H1 (cell line): Measurements from ENCODE around the gene TCEA2. TPM values are rescaled to one million over a fixed set of nuclear protein-coding genes. Genes with fewer than 3 reads are reported as not detected.
A peak's percentile ranks its signal among the peaks of the same experiment; 100 is the strongest.

Experiments
- CTCF ChIA-PET: fragments of 300-600 bp; sonication (Branson Sonifier 250); formaldehyde crosslinking; loops from one replicate; lab custom pipeline; 2021; ENCODE audit not compliant: partially characterized antibody; lab: Charles Lee
- POLR2A ChIA-PET: fragments of 300-600 bp; sonication (Branson Sonifier 250); formaldehyde crosslinking; loops from one replicate; lab custom pipeline; 2021; ENCODE audit warnings: inconsistent platforms; ENCODE audit not compliant: partially characterized antibody; lab: Charles Lee
- DNase-seq, 2 experiments: peaks; one replicate each; pipeline versions ENCODE4 v3.0.0 to v3.0.0-alpha.2; 2010 to 2022; ENCODE audit warnings: low spot score in 2 of 2, low read depth in 1 of 2, mixed read lengths in 1 of 2
- FAIRE-seq: peaks from 2 replicates; lab custom pipeline; 2011; peaks lifted over from hg19 to GRCh38; lab: Jason Lieb, UNC
- H2AFZ ChIP-seq: 2 replicates; pipeline ENCODE4 v1.8.1; 2012; ENCODE audit warnings: low read length, inconsistent platforms
- H2AK5ac ChIP-seq: 2 replicates; pipeline ENCODE4 v1.6.1; 2013; ENCODE audit warnings: low read depth, low read length
- H2BK120ac ChIP-seq: replicated peaks from 2 replicates; pipeline ENCODE3; 2013; ENCODE audit warnings: low read depth, low read length, inconsistent platforms
- H2BK12ac ChIP-seq: 2 replicates; pipeline ENCODE4 v1.6.1; 2013; ENCODE audit warnings: low read depth, low read length
- H2BK15ac ChIP-seq: 2 replicates; pipeline ENCODE4 v1.6.1; 2013; ENCODE audit warnings: low read length
- H2BK20ac ChIP-seq: 2 replicates; pipeline ENCODE4 v1.6.1; 2013; ENCODE audit warnings: low read length
- H2BK5ac ChIP-seq: 2 replicates; pipeline ENCODE4 v1.6.1; 2013; ENCODE audit warnings: low read depth, low read length
- H3K14ac ChIP-seq: 2 replicates; pipeline ENCODE4 v1.6.1; 2013; ENCODE audit warnings: inconsistent platforms; ENCODE audit not compliant: insufficient read length
- H3K18ac ChIP-seq: 2 replicates; pipeline ENCODE4 v1.6.1; 2013; ENCODE audit warnings: low read length; ENCODE audit errors: extremely low read depth
- H3K23ac ChIP-seq: 2 replicates; pipeline ENCODE4 v1.6.1; 2013; ENCODE audit warnings: inconsistent platforms; ENCODE audit not compliant: insufficient read length
- H3K23me2 ChIP-seq: 2 replicates; pipeline ENCODE4 v1.6.1; 2013; ENCODE audit warnings: low read depth, low read length
- H3K27ac ChIP-seq: 2 replicates; pipeline ENCODE4 v1.6.1; 2011; ENCODE audit warnings: low read depth, low read length, inconsistent platforms
- H3K27me3 ChIP-seq, 4 experiments: replicated peaks in 1 of 4; 1 replicate in 1 of 4; 2 replicates in 3 of 4; pipeline versions ENCODE4 v1.6.1 to v1.8.1; 2011 to 2013; ENCODE audit warnings: low read length in 3 of 4, mild to moderate bottlenecking in 3 of 4, inconsistent platforms in 2 of 4, mixed read lengths in 2 of 4, moderate library complexity in 1 of 4; ENCODE audit not compliant: control insufficient read depth in 3 of 4, insufficient read depth in 3 of 4; ENCODE audit errors: extremely low read depth in 1 of 4
- H3K36me3 ChIP-seq, 4 experiments: 2 replicates each; pipeline versions ENCODE4 v1.6.1 to v1.8.1; 2011 to 2013; ENCODE audit warnings: mild to moderate bottlenecking in 4 of 4, low read length in 3 of 4, moderate library complexity in 2 of 4, control low read depth in 1 of 4, inconsistent platforms in 1 of 4; ENCODE audit not compliant: insufficient read depth in 4 of 4, control insufficient read depth in 2 of 4
- H3K4ac ChIP-seq: replicated peaks from 2 replicates; pipeline ENCODE3; 2013; ENCODE audit warnings: low read length, low read depth, mixed read lengths, inconsistent platforms; ENCODE audit not compliant: insufficient read length
- H3K4me1 ChIP-seq, 4 experiments: replicated peaks in 1 of 4; 1 replicate in 1 of 4; 2 replicates in 3 of 4; pipeline versions ENCODE4 v1.6.1 to v1.8.1; 2011 to 2013; ENCODE audit warnings: low read length in 3 of 4, inconsistent platforms in 2 of 4, mixed read lengths in 1 of 4; ENCODE audit not compliant: insufficient read depth in 4 of 4, control insufficient read depth in 3 of 4
- H3K4me2 ChIP-seq, 2 experiments: 2 replicates each; pipeline versions ENCODE4 v1.6.1 to v1.8.1; 2011 to 2013; ENCODE audit warnings: low read depth in 2 of 2, low read length in 2 of 2, control low read depth in 1 of 2, inconsistent platforms in 1 of 2, mild to moderate bottlenecking in 1 of 2; ENCODE audit not compliant: insufficient read depth in 1 of 2
- H3K4me3 ChIP-seq, 4 experiments: fragments of 200-600, 300-600 bp in 1 of 4; sonication (generic), shearing (Covaris generic), sonication (Bioruptor Twin) in 1 of 4; 2 replicates each; pipeline versions ENCODE4 v1.5.1 to v1.8.1; 2011 to 2016; ENCODE audit warnings: low read length in 4 of 4, low read depth in 3 of 4, control low read depth in 2 of 4, inconsistent platforms in 2 of 4, mild to moderate bottlenecking in 2 of 4, mixed read lengths in 1 of 4, moderate library complexity in 1 of 4; ENCODE audit not compliant: insufficient read depth in 2 of 4; ENCODE audit errors: extremely low read depth in 1 of 4
- H3K56ac ChIP-seq: replicated peaks from 2 replicates; pipeline ENCODE3; 2013; ENCODE audit warnings: low read depth, mild to moderate bottlenecking, mixed read lengths, low read length, inconsistent platforms; ENCODE audit not compliant: insufficient read length
- H3K79me1 ChIP-seq: 2 replicates; pipeline ENCODE4 v1.6.1; 2013; ENCODE audit warnings: low read depth, low read length, control low read depth
- H3K79me2 ChIP-seq, 2 experiments: 2 replicates each; pipeline versions ENCODE4 v1.6.1 to v1.8.1; 2012 to 2013; ENCODE audit warnings: low read length in 2 of 2, mild to moderate bottlenecking in 2 of 2, inconsistent platforms in 1 of 2; ENCODE audit not compliant: insufficient read depth in 2 of 2, control insufficient read depth in 1 of 2
- H3K9ac ChIP-seq, 4 experiments: replicated peaks in 1 of 4; 1 replicate in 1 of 4; 2 replicates in 3 of 4; pipeline versions ENCODE4 v1.6.1 to v1.8.1; 2011 to 2013; ENCODE audit warnings: low read depth in 3 of 4, low read length in 3 of 4, control low read depth in 2 of 4, mild to moderate bottlenecking in 2 of 4, moderate library complexity in 2 of 4, inconsistent platforms in 1 of 4; ENCODE audit errors: extremely low read depth in 1 of 4
- H3K9me3 ChIP-seq, 2 experiments: 2 replicates each; pipeline versions ENCODE4 v1.6.1 to v1.8.1; 2012 to 2013; ENCODE audit warnings: mild to moderate bottlenecking in 2 of 2, moderate library complexity in 2 of 2, control low read depth in 1 of 2, inconsistent platforms in 1 of 2, low read depth in 1 of 2, low read length in 1 of 2, mixed read lengths in 1 of 2; ENCODE audit not compliant: insufficient read depth in 2 of 2
- H4K20me1 ChIP-seq, 2 experiments: replicated peaks in 1 of 2; 2 replicates each; pipeline versions ENCODE3 to v1.8.1; 2011 to 2013; ENCODE audit warnings: inconsistent platforms in 2 of 2, low read length in 2 of 2, mild to moderate bottlenecking in 1 of 2; ENCODE audit not compliant: insufficient read depth in 2 of 2, control insufficient read depth in 1 of 2
- H4K5ac ChIP-seq: 2 replicates; pipeline ENCODE4 v1.6.1; 2013; ENCODE audit warnings: low read length, low read depth, mixed read lengths, inconsistent platforms; ENCODE audit not compliant: insufficient read length
- H4K8ac ChIP-seq: 2 replicates; pipeline ENCODE4 v1.8.0; 2013; ENCODE audit warnings: mild to moderate bottlenecking, moderate library complexity, low read length, inconsistent platforms; ENCODE audit not compliant: insufficient read depth; ENCODE audit errors: extremely low read depth
- H4K91ac ChIP-seq: replicated peaks from 2 replicates; pipeline ENCODE3; 2013; ENCODE audit warnings: low read length, mixed read lengths, inconsistent platforms; ENCODE audit not compliant: insufficient read length
- CBX5 ChIP-seq: fragments of 300-800, 300-1000 bp; sonication (generic); IDR thresholded peaks from 2 replicates; pipeline ENCODE4 v1.7.1; 2016; ENCODE audit warnings: antibody characterized with exemption, low read length, low read depth
- CEBPB ChIP-seq: IDR thresholded peaks from 2 replicates; pipeline ENCODE4 v1.6.1; 2012; ENCODE audit warnings: low read depth, low read length
- CHD2 ChIP-seq: IDR thresholded peaks from 2 replicates; pipeline ENCODE4 v1.6.1; 2012; ENCODE audit warnings: low read length, improper control_type of control experiment
- GABPA ChIP-seq: IDR thresholded peaks from 2 replicates; pipeline ENCODE4 v1.6.1; 2011; ENCODE audit warnings: mild to moderate bottlenecking, low read length, moderate library complexity, borderline replicate concordance; ENCODE audit not compliant: insufficient read depth
- GTF2F1 ChIP-seq: IDR thresholded peaks from 2 replicates; pipeline ENCODE4 v1.6.1; 2012; ENCODE audit warnings: low read depth, low read length, improper control_type of control experiment, borderline replicate concordance
- KDM1A ChIP-seq: fragments of 200-600, 300-600 bp; sonication (generic); IDR thresholded peaks from 2 replicates; pipeline ENCODE4 v1.7.1; 2016; ENCODE audit warnings: mild to moderate bottlenecking, low read length, borderline replicate concordance
- KDM5A ChIP-seq: fragments of 200-600 bp; IDR thresholded peaks from 2 replicates; pipeline ENCODE4 v1.7.1; 2012; ENCODE audit warnings: mild to moderate bottlenecking, low read length, inconsistent platforms, mixed read lengths
- NRF1 ChIP-seq: IDR thresholded peaks from 2 replicates; pipeline ENCODE4 v1.6.1; 2011; ENCODE audit warnings: mild to moderate bottlenecking, low read depth, low read length, improper control_type of control experiment
- POLR2A ChIP-seq, 2 experiments: IDR thresholded peaks; 1 replicate in 1 of 2; 2 replicates in 1 of 2; pipeline ENCODE4 v1.6.1; 2011; ENCODE audit warnings: low read depth in 2 of 2, low read length in 2 of 2, mild to moderate bottlenecking in 2 of 2; ENCODE audit errors: control extremely low read depth in 1 of 2
- SP4 ChIP-seq: IDR thresholded peaks from 2 replicates; pipeline ENCODE4 v1.6.1; 2012; ENCODE audit warnings: low read length, inconsistent platforms
- TAF1 ChIP-seq: IDR thresholded peaks from 2 replicates; pipeline ENCODE4 v1.6.1; 2011; ENCODE audit warnings: mild to moderate bottlenecking, low read depth, low read length
- TBP ChIP-seq: IDR thresholded peaks from 2 replicates; pipeline ENCODE4 v1.6.1; 2011; ENCODE audit warnings: low read depth, low read length, improper control_type of control experiment
- TEAD4 ChIP-seq: IDR thresholded peaks from 2 replicates; pipeline ENCODE4 v1.6.1; 2012; ENCODE audit warnings: low read depth, low read length, inconsistent platforms, mixed read lengths
- WGBS, 2 experiments: shearing (Covaris generic) in 1 of 2; methylation state at CpG; one replicate each; pipeline versions ENCODE4 v1.1.6 to v1.1.7; 2013 to 2015; ENCODE audit warnings: low lambda C conversion rate in 2 of 2, mixed read lengths in 2 of 2, inconsistent platforms in 1 of 2, low coverage in 1 of 2, missing lambda C conversion rate in 1 of 2; ENCODE audit not compliant: insufficient replicate concordance in 2 of 2, insufficient coverage in 1 of 2, insufficient read length in 1 of 2; ENCODE audit errors: extremely low coverage in 1 of 2, missing lambda C conversion rate in 1 of 2; 5-methylcytosine and 5-hydroxymethylcytosine counted together
- polyA plus RNA-seq, 7 experiments: library from polyadenylated mRNA; depleted of rRNA in 3 of 7; stranded (reverse) in 5 of 7; unstranded in 2 of 7; fragments of >200 nt in 5 of 7; fragments of 200-250 nt in 2 of 7; gene quantifications; 1 replicate in 5 of 7; 2 replicates in 1 of 7; 4 replicates in 1 of 7; pipeline versions ENCODE4 v1.2.1 to v1.2.3, GENCODE V29; 2011 to 2013; ENCODE audit warnings: missing spikeins in 2 of 7, mixed read lengths in 2 of 7
- total RNA-seq: library from RNA; stranded (reverse); fragmentation: NEBNext Ultra II Directional; extraction: Animal tissue kit (Norgen Biotek cat#: 25700); gene quantifications from 2 replicates; pipeline ENCODE4 v1.2.1, GENCODE V29; 2021
- TF ChIP-seq, protein P1 (sequence below): IDR thresholded peaks from 2 replicates; pipeline ENCODE4 v1.6.1; 2012; ENCODE audit warnings: inconsistent platforms

The TCEA2 gene
- total and polyA plus RNA-seq, 2 of the 8 experiments (the other 6 are each of a cell fraction or from before 2014, with no cell fraction given): 41.4 to 42.3 TPM

DNA sequence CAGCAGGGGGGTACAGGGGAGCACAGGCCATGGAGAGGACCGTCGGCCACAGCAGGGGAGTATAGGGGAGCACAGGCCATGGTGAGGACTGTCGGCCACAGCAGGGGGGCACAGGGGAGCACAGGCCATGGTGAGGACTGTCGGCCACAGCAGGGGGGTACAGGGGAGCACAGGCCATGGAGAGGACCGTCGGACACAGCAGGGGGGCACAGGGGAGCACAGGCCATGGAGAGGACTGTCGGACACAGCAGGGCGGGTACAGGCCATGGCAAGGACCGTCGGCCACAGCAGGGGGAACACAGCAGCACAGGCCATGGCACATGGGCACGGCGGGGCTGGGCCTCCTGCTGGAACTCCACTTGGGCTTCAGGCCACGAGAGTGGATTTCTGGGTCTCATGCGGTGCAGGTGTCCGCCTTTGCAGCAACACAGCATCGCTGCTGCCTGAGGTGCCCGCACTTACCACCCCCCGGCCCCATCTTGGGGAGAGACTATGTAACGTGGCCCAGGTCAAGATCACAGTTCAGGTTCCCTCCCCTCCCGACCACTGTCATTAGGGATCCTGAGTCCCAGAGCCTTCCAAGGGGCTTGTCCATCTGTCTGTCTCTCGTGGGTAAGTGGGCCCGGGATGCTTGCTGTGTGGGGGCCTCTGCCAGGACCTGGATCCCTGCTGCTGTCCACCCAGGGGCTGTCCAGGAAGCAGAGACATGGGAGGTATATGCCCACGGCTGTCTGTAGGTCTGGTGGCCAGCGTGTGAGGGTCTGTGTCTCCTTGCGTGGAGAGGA lies 41.9 kb downstream of the TCEA2 start:
- no peaks in the 10 kb centered on the region for H3K79me2 ChIP-seq
- peaks cover 2 to 3% of the 10 kb centered on the region in 2 experiments for H4K20me1 ChIP-seq
- FAIRE-seq (no peak), DNase-seq (peak in 1 of 2 experiments; percentile 41)
- H3K4me2 ChIP-seq: no peak overlapping the region
- no peak overlapping the region for H3K18ac ChIP-seq
- H2BK15ac ChIP-seq: peak overlapping the region; percentile 46; the same call in 1 of the 2 replicates
- no peak overlapping the region for H2BK20ac ChIP-seq
- WGBS, 2 experiments: 90% methylated on average over 25 of the region's 25 CpGs; no CpG with 5 or more reads in 1 of the 2 experiments
- H4K5ac ChIP-seq: no peak overlapping the region
- no peaks in the 10 kb centered on the region for H3K9me3 ChIP-seq
- H2BK120ac ChIP-seq: no peak overlapping the region
- no peak overlapping the region for H4K91ac ChIP-seq
- no peak overlapping the region for H4K8ac ChIP-seq
- no peak overlapping the region for H2BK12ac ChIP-seq
- no peaks in the 10 kb centered on the region for H3K36me3 ChIP-seq
- H2AK5ac ChIP-seq: 0 out of 2 replicates have a peak overlapping the region, but pooled peaks have one; percentile 39
- H3K27ac ChIP-seq: no peak overlapping the region
- no peak overlapping the region for H3K4me3 ChIP-seq
- H3K27me3 ChIP-seq: peaks cover 2 to 26% (median 21%) of the 10 kb centered on the region in 4 experiments
- ChIA-PET CTCF (interaction anchor here (1.3 to 3.8 kb wide), 2 partner anchors 11 to 13 kb away, joined by 3 to 28 read pairs; no protein-coding TSS in a partner anchor), POLR2A (no interaction called here)
- H3K23me2 ChIP-seq: peaks cover 2% of the 10 kb centered on the region; the same call in 1 of the 2 replicates
- peaks cover 0 to 8% (median 3%) of the 10 kb centered on the region in 4 experiments; a peak in 3 of 7 replicates for H3K4me1 ChIP-seq
- H3K9ac ChIP-seq: no peak overlapping the region
- H3K14ac ChIP-seq: no peak overlapping the region
- no peaks in the 10 kb centered on the region; the same call in 1 of the 2 replicates for H3K79me1 ChIP-seq
- H3K56ac ChIP-seq: no peak overlapping the region
- H2BK5ac ChIP-seq: no peak overlapping the region
- no peak overlapping the region for H3K4ac ChIP-seq
- H3K23ac ChIP-seq: no peak overlapping the region
- no peak overlapping the region for H2AFZ ChIP-seq
- TF ChIP-seq GABPA (no peak), CBX5 (no peak), GTF2F1 (no peak), TBP (no peak), CHD2 (no peak), KDM1A (no peak), KDM5A (no peak), NRF1 (no peak), SP4 (no peak), CEBPB (no peak), POLR2A (IDR thresholded peaks at IDR 0.05; ENCODE audit: control extremely low read depth in 1 of 2, low read depth in 2 of 2, low read length in 2 of 2) (no peak), TEAD4 (no peak), TAF1 (no peak)
- TF ChIP-seq, protein P1, sequence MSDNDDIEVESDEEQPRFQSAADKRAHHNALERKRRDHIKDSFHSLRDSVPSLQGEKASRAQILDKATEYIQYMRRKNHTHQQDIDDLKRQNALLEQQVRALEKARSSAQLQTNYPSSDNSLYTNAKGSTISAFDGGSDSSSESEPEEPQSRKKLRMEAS: no peak
